HepG2 (cell line): ENCODE data around the gene KCTD19. TPM values are rescaled to one million over a fixed set of nuclear protein-coding genes. Genes with fewer than 3 reads are reported as not detected.

Experiments used
- CCDC6 ChIP-seq: sonication (generic); formaldehyde crosslinking; IDR thresholded peaks from 2 replicates; pipeline ENCODE4 v1.8.1; 2022; ENCODE audit warnings: mild to moderate bottlenecking, missing genetic modification reagents, moderate library complexity
- ELF4 ChIP-seq: sonication (generic); formaldehyde crosslinking; IDR thresholded peaks from 2 replicates; pipeline ENCODE4 v1.5.0; 2020; ENCODE audit warnings: missing genetic modification reagents, mild to moderate bottlenecking, moderate library complexity, borderline replicate concordance
- ETV6 ChIP-seq: sonication (generic); formaldehyde crosslinking; conservative IDR thresholded peaks from 2 replicates; pipeline ENCODE4 v1.4.0; 2020; ENCODE audit warnings: missing genetic modification reagents
- JDP2 ChIP-seq: sonication (generic); formaldehyde crosslinking; IDR thresholded peaks from 2 replicates; pipeline ENCODE4 v1.8.1; 2022; ENCODE audit warnings: missing genetic modification reagents, borderline replicate concordance
- MBNL3 ChIP-seq: fragments of 250-450 bp; sonication (Bioruptor Pico); conservative IDR thresholded peaks from 2 replicates; pipeline ENCODE4 v1.8.0; 2022; ENCODE audit warnings: mild to moderate bottlenecking, inconsistent platforms
- NFE2 ChIP-seq: sonication (generic); formaldehyde crosslinking; IDR thresholded peaks from 2 replicates; pipeline ENCODE4 v1.4.0; 2020; ENCODE audit warnings: missing genetic modification reagents
- NFYC ChIP-seq: IDR thresholded peaks from 2 replicates; pipeline ENCODE4 v1.6.1; 2016; ENCODE audit warnings: missing genetic modification reagents, missing compliant biosample characterization
- PCBP1 ChIP-seq: fragments of 200-400 bp; formaldehyde crosslinking; IDR thresholded peaks from 2 replicates; pipeline ENCODE4 v1.6.1; 2017; ENCODE audit warnings: mild to moderate bottlenecking, low read depth, low read length, borderline replicate concordance
- POLR2AphosphoS2 ChIP-seq: IDR thresholded peaks from 2 replicates; pipeline ENCODE4 v1.6.1; 2011; ENCODE audit warnings: low read depth, low read length, improper control_type of control experiment
- PREB ChIP-seq: sonication (generic); formaldehyde crosslinking; IDR thresholded peaks from 2 replicates; pipeline ENCODE4 v1.4.0; 2020; ENCODE audit warnings: missing genetic modification reagents
- RFX5 ChIP-seq: IDR thresholded peaks from 2 replicates; pipeline ENCODE4 v1.6.1; 2011; ENCODE audit warnings: low read depth, low read length, improper control_type of control experiment
- SP1 ChIP-seq, 2 experiments: fragments of 450-650 bp in 1 of 2; sonication (generic) in 1 of 2; formaldehyde crosslinking in 1 of 2; IDR thresholded peaks; 2 replicates each; pipeline versions ENCODE4 v1.4.0 to v1.6.1; 2016 to 2020; ENCODE audit warnings: missing genetic modification reagents in 1 of 2
- TARDBP ChIP-seq: sonication (generic); formaldehyde crosslinking; IDR thresholded peaks from 2 replicates; pipeline ENCODE4 v1.8.0; 2022; ENCODE audit warnings: mild to moderate bottlenecking, missing genetic modification reagents
- TRIM24 ChIP-seq: sonication (generic); formaldehyde crosslinking; IDR thresholded peaks from 2 replicates; pipeline ENCODE4 v1.8.0; 2022; ENCODE audit warnings: mild to moderate bottlenecking, missing genetic modification reagents
- ZBTB2 ChIP-seq: sonication (generic); formaldehyde crosslinking; IDR thresholded peaks from 2 replicates; pipeline ENCODE4 v1.8.0; 2022; ENCODE audit warnings: low read depth, missing genetic modification reagents
- ZNF550 ChIP-seq: sonication (generic); formaldehyde crosslinking; IDR thresholded peaks from 2 replicates; pipeline ENCODE4 v1.4.0; 2020; ENCODE audit warnings: mild to moderate bottlenecking, missing genetic modification reagents, borderline replicate concordance
- ZNF552 ChIP-seq: sonication (generic); formaldehyde crosslinking; IDR thresholded peaks from 2 replicates; pipeline ENCODE4 v1.9.0; 2022; ENCODE audit warnings: missing genetic modification reagents, mild to moderate bottlenecking, borderline replicate concordance
- ZNF562 ChIP-seq: sonication (generic); formaldehyde crosslinking; IDR thresholded peaks from 2 replicates; pipeline ENCODE4 v1.8.0; 2022; ENCODE audit warnings: missing genetic modification reagents, borderline replicate concordance
- ZNF619 ChIP-seq: sonication (generic); formaldehyde crosslinking; IDR thresholded peaks from 2 replicates; pipeline ENCODE4 v1.4.0; 2020; ENCODE audit warnings: mild to moderate bottlenecking, missing genetic modification reagents
- ZNF710 ChIP-seq: sonication (generic); formaldehyde crosslinking; IDR thresholded peaks from 2 replicates; pipeline ENCODE4 v1.5.0; 2020; ENCODE audit warnings: mild to moderate bottlenecking, missing genetic modification reagents, borderline replicate concordance
- ZNF777 ChIP-seq: sonication (generic); formaldehyde crosslinking; IDR thresholded peaks from 2 replicates; pipeline ENCODE4 v1.4.0; 2020; ENCODE audit warnings: missing genetic modification reagents
- ZNF800 ChIP-seq: sonication (generic); formaldehyde crosslinking; IDR thresholded peaks from 2 replicates; pipeline ENCODE4 v1.4.0; 2020; ENCODE audit warnings: missing genetic modification reagents
- ZSCAN21 ChIP-seq: sonication (generic); formaldehyde crosslinking; IDR thresholded peaks from 2 replicates; pipeline ENCODE4 v1.8.0; 2022; ENCODE audit warnings: mild to moderate bottlenecking, missing genetic modification reagents, moderate library complexity, borderline replicate concordance
- polyA plus RNA-seq, 8 experiments: library from polyadenylated mRNA; depleted of rRNA in 3 of 8; stranded (reverse) in 7 of 8; unstranded in 1 of 8; fragments of >200 nt; fragmentation: Illumina TruSeq in 4 of 8; extraction: Trizol in 4 of 8; gene quantifications; 2 replicates each; pipeline versions ENCODE4 v1.2.1 to v1.2.3, GENCODE V29; 2011 to 2016; ENCODE audit warnings: low read depth in 4 of 8, missing spikeins in 1 of 8, mixed read lengths in 1 of 8; ENCODE audit not compliant: insufficient read depth in 1 of 8
- total RNA-seq, 5 experiments: library from RNA; depleted of rRNA; stranded (reverse); fragments of >200 nt; fragmentation: Illumina TruSeq; extraction: Trizol; gene quantifications; 2 replicates each; pipeline ENCODE4 v1.2.3, GENCODE V29; 2016; ENCODE audit warnings: low read depth in 1 of 5

Gene KCTD19
- total and polyA plus RNA-seq, 2 of the 13 experiments (the other 11 are each of a cell fraction or from before 2014, with no cell fraction given): not detected

GRCh38 chr16:67247192-67248072 lies 79.1 kb downstream of the KCTD19 start, which contains the start of gene FHOD1 (continued):
- TF ChIP-seq POLR2AphosphoS2 (no peak), SP1 (IDR thresholded peaks at IDR 0.05) (no peak), SP1 (CRISPR knock-in tag; IDR thresholded peaks at IDR 0.05) (peak; percentile 90), ZNF550 (CRISPR knock-in tag) (0 out of 2 replicates have a peak, but pooled peaks have one; percentile 46), CCDC6 (CRISPR knock-in tag) (peak; percentile 75; the same call in 1 of the 2 replicates), NFYC (CRISPR knock-in tag) (peak; percentile 79), ETV6 (CRISPR knock-in tag) (peak; percentile 76; the same call in 1 of the 2 replicates), RFX5 (no peak), ZSCAN21 (peak; percentile 42; the same call in 1 of the 2 replicates), PREB (CRISPR knock-in tag) (no peak), ZNF552 (no peak), ZNF800 (CRISPR knock-in tag) (peak; percentile 53; the same call in 1 of the 2 replicates), TARDBP (CRISPR knock-in tag) (peak; percentile 88), ELF4 (CRISPR knock-in tag) (no peak), ZNF562 (no peak), TRIM24 (CRISPR knock-in tag) (no peak), ZNF777 (peak; percentile 91), PCBP1 (no peak), ZNF710 (CRISPR knock-in tag) (no peak), JDP2 (no peak), ZNF619 (CRISPR knock-in tag) (no peak), ZBTB2 (CRISPR knock-in tag) (peak; percentile 64; the same call in 1 of the 2 replicates), NFE2 (no peak), MBNL3 (CRISPR knock-in tag) (no peak)
